ENCODE data around the gene GIGYF2.

- TF ChIP-seq CTCF (IDR thresholded peaks at IDR 0.05) (no peak), POLR2A (IDR thresholded peaks at IDR 0.05) (no peak), EP300 (IDR thresholded peaks at IDR 0.05) (no peak), POLR2AphosphoS5 (IDR thresholded peaks at IDR 0.05) (no peak)
These were observed 76.7 kb downstream of the GIGYF2 start for GRCh38 chr2:232773815-232774214.
